GM23338 (cell line): Measurements from ENCODE around the gene EMD. TPM values are rescaled to one million over a fixed set of nuclear protein-coding genes. Genes with fewer than 3 reads are reported as not detected.

Experiments
- ATAC-seq: fragments of 200-7000 bp; cut with Tn5 transposase; 3 replicates; pipeline ENCODE4 v1.9.1; 2020
- DNase-seq: peaks from one replicate; pipeline ENCODE4 v3.0.0-alpha.2; 2015; ENCODE audit warnings: low spot score
- H2AFZ ChIP-seq: fragments of 200-600 bp; sonication (generic); 2 replicates; pipeline ENCODE4 v1.8.0; 2016; ENCODE audit warnings: antibody characterized with exemption, mild to moderate bottlenecking, moderate library complexity
- H3F3A ChIP-seq: fragments of 200-600 bp; sonication (generic); replicated peaks from 2 replicates; pipeline ENCODE4 v1.8.0; 2017; ENCODE audit warnings: antibody characterized with exemption, mixed run types, low read depth
- H3K27ac ChIP-seq: fragments of 200-600 bp; sonication (generic); 2 replicates; pipeline ENCODE4 v1.6.1; 2016; ENCODE audit warnings: low read depth
- H3K27me3 ChIP-seq: fragments of 200-600 bp; sonication (generic); 2 replicates; pipeline ENCODE4 v1.8.0; 2016; ENCODE audit warnings: mild to moderate bottlenecking, mixed run types, moderate library complexity; ENCODE audit not compliant: insufficient read depth
- H3K36me3 ChIP-seq: fragments of 200-600 bp; sonication (generic); 2 replicates; pipeline ENCODE4 v1.8.0; 2016; ENCODE audit warnings: mild to moderate bottlenecking; ENCODE audit not compliant: insufficient read depth
- H3K4me1 ChIP-seq: fragments of 200-600 bp; sonication (generic); 2 replicates; pipeline ENCODE4 v1.8.0; 2016; ENCODE audit warnings: mild to moderate bottlenecking, moderate library complexity; ENCODE audit not compliant: insufficient read depth
- H3K4me2 ChIP-seq: fragments of 200-600 bp; sonication (generic); 2 replicates; pipeline ENCODE4 v1.7.1; 2017; ENCODE audit warnings: mixed run types
- H3K4me3 ChIP-seq: fragments of 200-600 bp; sonication (generic); 2 replicates; pipeline ENCODE4 v1.6.1; 2016; ENCODE audit warnings: mixed run types
- H3K79me2 ChIP-seq: fragments of 200-600 bp; sonication (generic); replicated peaks from 2 replicates; pipeline ENCODE4 v1.8.0; 2017; ENCODE audit warnings: mild to moderate bottlenecking; ENCODE audit not compliant: insufficient read depth
- H3K9me2 ChIP-seq: fragments of 200-600 bp; sonication (generic); 2 replicates; pipeline ENCODE4 v1.8.0; 2017; ENCODE audit not compliant: insufficient read depth
- H4K20me1 ChIP-seq: fragments of 200-600 bp; sonication (generic); replicated peaks from 2 replicates; pipeline ENCODE4 v1.8.0; 2017; ENCODE audit warnings: mild to moderate bottlenecking; ENCODE audit not compliant: insufficient read depth
- H3K27ac Mint-ChIP-seq: 2 replicates; pipeline ENCODE4 v1.8.0; 2020; ENCODE audit warnings: inconsistent platforms, mild to moderate bottlenecking, moderate library complexity, mixed read lengths
- H3K27me3 Mint-ChIP-seq: 3 replicates; pipeline ENCODE4 v1.8.0; 2022; ENCODE audit warnings: low read depth, mild to moderate bottlenecking, moderate library complexity, mixed read lengths, inconsistent platforms; ENCODE audit not compliant: insufficient read depth, poor library complexity
- H3K36me3 Mint-ChIP-seq: 3 replicates; pipeline ENCODE4 v1.8.0; 2021; ENCODE audit warnings: low read depth, mild to moderate bottlenecking, inconsistent platforms, moderate library complexity, mixed read lengths
- H3K4me1 Mint-ChIP-seq: 3 replicates; pipeline ENCODE4 v1.8.0; 2020; ENCODE audit warnings: mild to moderate bottlenecking, inconsistent platforms, mixed read lengths
- H3K4me3 Mint-ChIP-seq: 3 replicates; pipeline ENCODE4 v1.8.0; 2021; ENCODE audit warnings: moderate library complexity, mild to moderate bottlenecking, inconsistent platforms, mixed read lengths
- H3K9me3 Mint-ChIP-seq: 3 replicates; pipeline ENCODE4 v1.8.0; 2020; ENCODE audit warnings: moderate library complexity, mild to moderate bottlenecking, inconsistent platforms, mixed read lengths
- CREB1 ChIP-seq: fragments of 250-450 bp; sonication (Bioruptor Pico); IDR thresholded peaks from 2 replicates; pipeline ENCODE4 v1.5.0; 2020; ENCODE audit warnings: low read depth, mild to moderate bottlenecking, moderate library complexity
- NANOG ChIP-seq: IDR thresholded peaks from 2 replicates; pipeline ENCODE4 v1.6.1; 2016; ENCODE audit warnings: antibody characterized with exemption, borderline replicate concordance
- POLR2AphosphoS5 ChIP-seq: IDR thresholded peaks from 2 replicates; pipeline ENCODE4 v1.6.1; 2016; ENCODE audit warnings: antibody characterized with exemption, low read depth
- polyA plus RNA-seq: library from polyadenylated mRNA; unstranded; fragments of >200 nt; fragmentation: Nextera tagmentation; extraction: Ambion mirVana; gene quantifications from 2 replicates; pipeline ENCODE4 v1.2.1, GENCODE V29; 2016
- total RNA-seq: library from RNA; depleted of rRNA; stranded (reverse); fragments of >200 nt; shearing (Covaris generic); gene quantifications from 2 replicates; pipeline ENCODE4 v1.2.3, GENCODE V29; 2014
- TF ChIP-seq, protein P1 (sequence below): IDR thresholded peaks from 2 replicates; pipeline ENCODE4 v1.6.1; 2016; ENCODE audit warnings: antibody characterized with exemption
- TF ChIP-seq, protein P2 (sequence below): IDR thresholded peaks from one replicate; pipeline ENCODE4 v1.6.1; 2018; ENCODE audit warnings: antibody characterized with exemption; ENCODE audit not compliant: unreplicated experiment
- TF ChIP-seq, protein P3 (sequence below): fragments of 250-450 bp; sonication (Bioruptor Pico); IDR thresholded peaks from 2 replicates; pipeline ENCODE4 v1.5.0; 2020; ENCODE audit warnings: mild to moderate bottlenecking, moderate library complexity

Gene EMD
- total and polyA plus RNA-seq, 2 experiments from 2014 or later = 74.2 to 78.6 TPM

DNA sequence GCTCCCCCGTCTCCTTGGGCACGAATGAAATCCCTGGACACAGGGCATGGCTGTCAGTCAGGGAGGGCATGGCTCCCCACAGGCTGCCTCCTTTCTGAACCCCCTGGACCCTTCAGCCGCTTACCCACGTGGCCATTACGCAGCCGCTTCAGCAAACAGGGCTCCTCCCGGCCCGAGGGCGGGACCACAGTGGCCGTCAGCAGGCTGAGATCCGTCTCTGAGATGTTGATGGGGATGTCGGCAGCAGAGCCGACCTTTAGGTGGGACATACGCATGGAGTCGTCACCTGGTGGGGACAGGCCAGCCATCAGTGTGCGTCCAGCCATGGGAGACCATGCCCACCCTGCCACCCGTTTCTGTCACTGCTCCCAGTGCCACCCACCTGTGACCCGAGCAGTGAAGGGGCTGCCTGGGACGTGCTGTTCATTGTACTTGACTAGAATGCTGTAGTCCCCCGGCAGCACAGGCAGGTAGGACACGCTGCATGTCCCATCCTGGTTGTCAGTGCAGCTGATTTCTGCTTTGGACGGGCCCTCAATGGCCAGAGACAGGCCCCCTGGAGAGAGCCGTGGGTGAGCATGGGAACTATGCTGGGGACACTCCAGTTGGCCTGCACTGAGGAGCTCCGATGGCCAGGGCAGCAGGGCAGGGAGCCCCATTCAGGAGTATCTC, 25.8 kb upstream of the EMD start:
- no peaks in the 10 kb centered on the region for H4K20me1 ChIP-seq
- 0 out of 2 replicates have a peak, but pooled peaks have one; percentile 2 for TF ChIP-seq POLR2AphosphoS5
- TF ChIP-seq, protein P1, sequence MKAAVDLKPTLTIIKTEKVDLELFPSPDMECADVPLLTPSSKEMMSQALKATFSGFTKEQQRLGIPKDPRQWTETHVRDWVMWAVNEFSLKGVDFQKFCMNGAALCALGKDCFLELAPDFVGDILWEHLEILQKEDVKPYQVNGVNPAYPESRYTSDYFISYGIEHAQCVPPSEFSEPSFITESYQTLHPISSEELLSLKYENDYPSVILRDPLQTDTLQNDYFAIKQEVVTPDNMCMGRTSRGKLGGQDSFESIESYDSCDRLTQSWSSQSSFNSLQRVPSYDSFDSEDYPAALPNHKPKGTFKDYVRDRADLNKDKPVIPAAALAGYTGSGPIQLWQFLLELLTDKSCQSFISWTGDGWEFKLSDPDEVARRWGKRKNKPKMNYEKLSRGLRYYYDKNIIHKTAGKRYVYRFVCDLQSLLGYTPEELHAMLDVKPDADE = no peak
- no peaks in the 10 kb centered on the region for H3K27me3 ChIP-seq
- ATAC-seq (no peak), DNase-seq (no peak)
- peaks cover 14% of the 10 kb centered on the region for H3K36me3 ChIP-seq
- H3K4me3 Mint-ChIP-seq = no peak overlapping the region
- no peaks in the 10 kb centered on the region; the same call in 2 of the 3 replicates for H3K9me3 Mint-ChIP-seq
- H2AFZ ChIP-seq = no peak overlapping the region
- no peak overlapping the region for H3K27ac Mint-ChIP-seq
- no peak overlapping the region for H3K27ac ChIP-seq
- no peaks in the 10 kb centered on the region for H3K79me2 ChIP-seq
- peaks cover 2% of the 10 kb centered on the region for H3K27me3 Mint-ChIP-seq
- H3K4me3 ChIP-seq = no peak overlapping the region
- peaks cover 9% of the 10 kb centered on the region for H3F3A ChIP-seq
- no peaks in the 10 kb centered on the region for H3K4me1 ChIP-seq
- peaks cover 74% of the 10 kb centered on the region for H3K36me3 Mint-ChIP-seq
- H3K4me2 ChIP-seq = no peak overlapping the region
- H3K9me2 ChIP-seq = no peaks in the 10 kb centered on the region
- no peaks in the 10 kb centered on the region for H3K4me1 Mint-ChIP-seq

DNA sequence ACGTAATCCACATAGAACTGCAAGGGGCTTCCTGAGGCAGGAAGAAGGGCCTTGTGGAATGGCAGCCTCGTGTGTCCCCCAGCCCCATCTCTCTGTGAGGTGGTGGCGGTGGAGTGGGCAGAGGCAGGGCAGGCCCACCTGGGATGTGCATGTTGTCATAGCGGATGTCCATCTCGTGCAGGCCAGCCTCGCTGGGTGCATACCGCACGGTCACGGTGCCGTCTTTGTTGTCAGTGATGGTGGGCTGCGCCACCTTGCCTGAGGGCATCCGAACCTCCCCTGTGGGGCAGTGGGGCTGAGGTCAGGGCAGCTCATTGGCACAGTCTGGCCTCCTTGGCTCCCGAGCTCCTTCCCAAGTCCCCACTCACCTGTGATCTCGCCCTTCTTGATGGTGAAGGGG, 25.1 kb upstream of the EMD start:
- no peaks in the 10 kb centered on the region for H4K20me1 ChIP-seq
- ATAC-seq (no peak), DNase-seq (no peak)
- Mint-ChIP-seq H3K27ac (no peak overlapping the region), H3K4me1 (no peaks in the 10 kb centered on the region; the same call in 2 of the 3 replicates), H3K27me3 (peaks cover 3% of the 10 kb centered on the region), H3K9me3 (no peaks in the 10 kb centered on the region; the same call in 2 of the 3 replicates), H3K36me3 (peaks cover 77% of the 10 kb centered on the region), H3K4me3 (no peak overlapping the region)
- no peaks in the 10 kb centered on the region for H3K4me1 ChIP-seq
- H3K4me3 ChIP-seq = no peak overlapping the region
- H3K27ac ChIP-seq = no peak overlapping the region
- peaks cover 17% of the 10 kb centered on the region for H3K36me3 ChIP-seq
- H3F3A ChIP-seq = peaks cover 6% of the 10 kb centered on the region
- no peaks in the 10 kb centered on the region for H3K27me3 ChIP-seq
- no peak overlapping the region for H3K4me2 ChIP-seq
- no peak overlapping the region for H2AFZ ChIP-seq
- no peaks in the 10 kb centered on the region for H3K9me2 ChIP-seq
- no peaks in the 10 kb centered on the region for H3K79me2 ChIP-seq
- no peak for TF ChIP-seq NANOG
- TF ChIP-seq, protein P2, sequence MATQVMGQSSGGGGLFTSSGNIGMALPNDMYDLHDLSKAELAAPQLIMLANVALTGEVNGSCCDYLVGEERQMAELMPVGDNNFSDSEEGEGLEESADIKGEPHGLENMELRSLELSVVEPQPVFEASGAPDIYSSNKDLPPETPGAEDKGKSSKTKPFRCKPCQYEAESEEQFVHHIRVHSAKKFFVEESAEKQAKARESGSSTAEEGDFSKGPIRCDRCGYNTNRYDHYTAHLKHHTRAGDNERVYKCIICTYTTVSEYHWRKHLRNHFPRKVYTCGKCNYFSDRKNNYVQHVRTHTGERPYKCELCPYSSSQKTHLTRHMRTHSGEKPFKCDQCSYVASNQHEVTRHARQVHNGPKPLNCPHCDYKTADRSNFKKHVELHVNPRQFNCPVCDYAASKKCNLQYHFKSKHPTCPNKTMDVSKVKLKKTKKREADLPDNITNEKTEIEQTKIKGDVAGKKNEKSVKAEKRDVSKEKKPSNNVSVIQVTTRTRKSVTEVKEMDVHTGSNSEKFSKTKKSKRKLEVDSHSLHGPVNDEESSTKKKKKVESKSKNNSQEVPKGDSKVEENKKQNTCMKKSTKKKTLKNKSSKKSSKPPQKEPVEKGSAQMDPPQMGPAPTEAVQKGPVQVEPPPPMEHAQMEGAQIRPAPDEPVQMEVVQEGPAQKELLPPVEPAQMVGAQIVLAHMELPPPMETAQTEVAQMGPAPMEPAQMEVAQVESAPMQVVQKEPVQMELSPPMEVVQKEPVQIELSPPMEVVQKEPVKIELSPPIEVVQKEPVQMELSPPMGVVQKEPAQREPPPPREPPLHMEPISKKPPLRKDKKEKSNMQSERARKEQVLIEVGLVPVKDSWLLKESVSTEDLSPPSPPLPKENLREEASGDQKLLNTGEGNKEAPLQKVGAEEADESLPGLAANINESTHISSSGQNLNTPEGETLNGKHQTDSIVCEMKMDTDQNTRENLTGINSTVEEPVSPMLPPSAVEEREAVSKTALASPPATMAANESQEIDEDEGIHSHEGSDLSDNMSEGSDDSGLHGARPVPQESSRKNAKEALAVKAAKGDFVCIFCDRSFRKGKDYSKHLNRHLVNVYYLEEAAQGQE = no peak
- TF ChIP-seq, protein P3, sequence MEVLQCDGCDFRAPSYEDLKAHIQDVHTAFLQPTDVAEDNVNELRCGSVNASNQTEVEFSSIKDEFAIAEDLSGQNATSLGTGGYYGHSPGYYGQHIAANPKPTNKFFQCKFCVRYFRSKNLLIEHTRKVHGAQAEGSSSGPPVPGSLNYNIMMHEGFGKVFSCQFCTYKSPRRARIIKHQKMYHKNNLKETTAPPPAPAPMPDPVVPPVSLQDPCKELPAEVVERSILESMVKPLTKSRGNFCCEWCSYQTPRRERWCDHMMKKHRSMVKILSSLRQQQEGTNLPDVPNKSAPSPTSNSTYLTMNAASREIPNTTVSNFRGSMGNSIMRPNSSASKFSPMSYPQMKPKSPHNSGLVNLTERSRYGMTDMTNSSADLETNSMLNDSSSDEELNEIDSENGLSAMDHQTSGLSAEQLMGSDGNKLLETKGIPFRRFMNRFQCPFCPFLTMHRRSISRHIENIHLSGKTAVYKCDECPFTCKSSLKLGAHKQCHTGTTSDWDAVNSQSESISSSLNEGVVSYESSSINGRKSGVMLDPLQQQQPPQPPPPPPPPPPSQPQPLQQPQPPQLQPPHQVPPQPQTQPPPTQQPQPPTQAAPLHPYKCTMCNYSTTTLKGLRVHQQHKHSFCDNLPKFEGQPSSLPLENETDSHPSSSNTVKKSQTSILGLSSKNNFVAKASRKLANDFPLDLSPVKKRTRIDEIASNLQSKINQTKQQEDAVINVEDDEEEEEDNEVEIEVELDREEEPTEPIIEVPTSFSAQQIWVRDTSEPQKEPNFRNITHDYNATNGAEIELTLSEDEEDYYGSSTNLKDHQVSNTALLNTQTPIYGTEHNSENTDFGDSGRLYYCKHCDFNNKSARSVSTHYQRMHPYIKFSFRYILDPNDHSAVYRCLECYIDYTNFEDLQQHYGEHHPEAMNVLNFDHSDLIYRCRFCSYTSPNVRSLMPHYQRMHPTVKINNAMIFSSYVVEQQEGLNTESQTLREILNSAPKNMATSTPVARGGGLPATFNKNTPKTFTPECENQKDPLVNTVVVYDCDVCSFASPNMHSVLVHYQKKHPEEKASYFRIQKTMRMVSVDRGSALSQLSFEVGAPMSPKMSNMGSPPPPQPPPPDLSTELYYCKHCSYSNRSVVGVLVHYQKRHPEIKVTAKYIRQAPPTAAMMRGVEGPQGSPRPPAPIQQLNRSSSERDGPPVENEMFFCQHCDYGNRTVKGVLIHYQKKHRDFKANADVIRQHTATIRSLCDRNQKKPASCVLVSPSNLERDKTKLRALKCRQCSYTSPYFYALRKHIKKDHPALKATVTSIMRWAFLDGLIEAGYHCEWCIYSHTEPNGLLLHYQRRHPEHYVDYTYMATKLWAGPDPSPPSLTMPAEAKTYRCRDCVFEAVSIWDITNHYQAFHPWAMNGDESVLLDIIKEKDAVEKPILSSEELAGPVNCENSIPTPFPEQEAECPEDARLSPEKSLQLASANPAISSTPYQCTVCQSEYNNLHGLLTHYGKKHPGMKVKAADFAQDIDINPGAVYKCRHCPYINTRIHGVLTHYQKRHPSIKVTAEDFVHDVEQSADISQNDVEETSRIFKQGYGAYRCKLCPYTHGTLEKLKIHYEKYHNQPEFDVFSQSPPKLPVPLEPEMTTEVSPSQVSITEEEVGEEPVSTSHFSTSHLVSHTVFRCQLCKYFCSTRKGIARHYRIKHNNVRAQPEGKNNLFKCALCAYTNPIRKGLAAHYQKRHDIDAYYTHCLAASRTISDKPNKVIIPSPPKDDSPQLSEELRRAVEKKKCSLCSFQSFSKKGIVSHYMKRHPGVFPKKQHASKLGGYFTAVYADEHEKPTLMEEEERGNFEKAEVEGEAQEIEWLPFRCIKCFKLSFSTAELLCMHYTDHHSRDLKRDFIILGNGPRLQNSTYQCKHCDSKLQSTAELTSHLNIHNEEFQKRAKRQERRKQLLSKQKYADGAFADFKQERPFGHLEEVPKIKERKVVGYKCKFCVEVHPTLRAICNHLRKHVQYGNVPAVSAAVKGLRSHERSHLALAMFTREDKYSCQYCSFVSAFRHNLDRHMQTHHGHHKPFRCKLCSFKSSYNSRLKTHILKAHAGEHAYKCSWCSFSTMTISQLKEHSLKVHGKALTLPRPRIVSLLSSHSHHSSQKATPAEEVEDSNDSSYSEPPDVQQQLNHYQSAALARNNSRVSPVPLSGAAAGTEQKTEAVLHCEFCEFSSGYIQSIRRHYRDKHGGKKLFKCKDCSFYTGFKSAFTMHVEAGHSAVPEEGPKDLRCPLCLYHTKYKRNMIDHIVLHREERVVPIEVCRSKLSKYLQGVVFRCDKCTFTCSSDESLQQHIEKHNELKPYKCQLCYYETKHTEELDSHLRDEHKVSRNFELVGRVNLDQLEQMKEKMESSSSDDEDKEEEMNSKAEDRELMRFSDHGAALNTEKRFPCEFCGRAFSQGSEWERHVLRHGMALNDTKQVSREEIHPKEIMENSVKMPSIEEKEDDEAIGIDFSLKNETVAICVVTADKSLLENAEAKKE = no peak
- TF ChIP-seq, protein P1 = no peak
- no peak for TF ChIP-seq CREB1 (CRISPR knock-in tag)
